Measurements from ENCODE around the gene RFX7. TPM values are rescaled to one million over a fixed set of nuclear protein-coding genes. Genes with fewer than 3 reads are reported as not detected.

The RFX7 gene
- total RNA-seq, 1 experiment from 2014 or later: 18.1 TPM

GRCh38 chr15:56211064-56211463, 32.6 kb downstream of the RFX7 start (continued):
- TF ChIP-seq YY1 (IDR thresholded peaks at IDR 0.05; ENCODE audit: extremely low read depth, insufficient replicate concordance, low read depth, low read length) (no peak), EZH2 (IDR thresholded peaks at IDR 0.05) (no peak), SP1 (IDR thresholded peaks at IDR 0.05; ENCODE audit: low read depth) (no peak), RAD21 (IDR thresholded peaks at IDR 0.05; ENCODE audit: low read depth) (no peak), EGR1 (IDR thresholded peaks at IDR 0.05; ENCODE audit: low read depth) (no peak), TCF7L2 (IDR thresholded peaks at IDR 0.05; ENCODE audit: borderline replicate concordance, extremely low read depth, insufficient read depth, insufficient read length) (no peak), CBX3 (IDR thresholded peaks at IDR 0.05; ENCODE audit: low read depth) (no peak)

- TF ChIP-seq POLR2A (IDR thresholded peaks at IDR 0.05; ENCODE audit: borderline replicate concordance, extremely low read depth, insufficient read depth, insufficient read length) (no peak), RAD21 (IDR thresholded peaks at IDR 0.05; ENCODE audit: low read depth) (no peak), EGR1 (IDR thresholded peaks at IDR 0.05; ENCODE audit: low read depth) (no peak), ZNF274 (IDR thresholded peaks at IDR 0.05; ENCODE audit: low read depth, low read length) (no peak), ZBTB33 (IDR thresholded peaks at IDR 0.05; ENCODE audit: extremely low read depth, insufficient replicate concordance, low read length) (no peak), FOSL1 (IDR thresholded peaks at IDR 0.05; ENCODE audit: low read depth) (no peak), ELF1 (IDR thresholded peaks at IDR 0.05; ENCODE audit: borderline replicate concordance, low read depth) (no peak), EZH2phosphoT487 (IDR thresholded peaks at IDR 0.05; ENCODE audit: borderline replicate concordance) (no peak), SIN3A (IDR thresholded peaks at IDR 0.05; ENCODE audit: low read depth) (no peak), JUND (IDR thresholded peaks at IDR 0.05) (no peak)
- Histone ChIP-seq H3K27ac (ENCODE audit: low read depth, low read length) (no peak overlapping the region), H3K9me3 (ENCODE audit: control insufficient read depth in 1 of 2, insufficient read depth in 1 of 2, low read depth in 1 of 2, low read length in 2 of 2) (no peaks in the 10 kb centered on the region), H3K4me3 (replicated peaks in 1 of 2; ENCODE audit: low read depth in 1 of 2, low read length in 2 of 2) (no peak overlapping the region), H3K27me3 (ENCODE audit: insufficient read depth, low read length) (no peaks in the 10 kb centered on the region), H3K9ac (ENCODE audit: low read length) (no peak overlapping the region), H3K36me3 (ENCODE audit: control insufficient read depth in 1 of 2, insufficient read depth in 2 of 2, low read length in 2 of 2) (no peaks in the 10 kb centered on the region), H2AFZ (ENCODE audit: low read depth, low read length, poor library complexity, severe bottlenecking) (no peak overlapping the region), H3K4me1 (ENCODE audit: control insufficient read depth in 1 of 2, insufficient read depth in 2 of 2, low read length in 2 of 2) (no peaks in the 10 kb centered on the region), H4K20me1 (ENCODE audit: insufficient read depth) (no peaks in the 10 kb centered on the region), H3K9me2 (ENCODE audit: insufficient read depth) (no peaks in the 10 kb centered on the region), H3K79me2 (ENCODE audit: insufficient read depth, low read length) (peaks cover 87% of the 10 kb centered on the region), H3K4me2 (ENCODE audit: low read length) (no peak overlapping the region)
- ChIA-PET CTCF (no interaction called here), POLR2A (interaction anchor here (1.0 kb wide), 1 partner anchor 9 kb away, joined by 3 read pairs; no protein-coding TSS in a partner anchor), RAD21 (ENCODE audit: low non-redundant PET in 1 of 2, low total read pairs in 2 of 2, uncharacterized antibody in 2 of 2, unreplicated experiment in 2 of 2) (no interaction called here)
- DNase-seq (ENCODE audit: low read depth, low spot score) (no peak), ATAC-seq (no peak)
- intact Hi-C loops (cut with micrococcal nuclease): no loop called here
- BruUV-seq (replicated peaks): no TSS peak
Measured at GRCh38 chr15:56208641-56209155, 35.0 kb downstream of the RFX7 start.
